T-helper 22 cell (primary cell): ENCODE results near the gene LY86.

Experiments used
- DNase-seq: peaks from one replicate; pipeline ENCODE4 v3.0.0-alpha.2; 2020; ENCODE audit warnings: low read depth

The LY86 gene

DNA sequence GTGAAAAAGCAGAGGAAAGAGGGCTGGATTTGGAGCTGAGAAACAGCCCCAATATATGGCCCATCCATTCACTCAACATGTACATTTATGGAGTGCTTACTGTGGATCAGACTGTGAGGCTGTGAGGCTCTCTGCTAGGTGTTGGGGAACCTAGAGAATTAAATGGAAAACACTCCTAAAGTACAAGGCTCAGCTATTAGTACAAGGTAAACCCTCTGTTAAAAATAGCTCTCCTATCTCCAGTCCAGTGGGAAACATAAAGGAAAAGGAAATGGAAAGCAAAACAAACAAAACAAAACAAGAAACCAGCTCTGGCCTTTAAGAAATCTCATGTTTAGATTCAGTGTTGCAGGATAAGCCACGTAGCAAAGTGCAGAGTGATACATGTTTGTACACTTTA, 35.0 kb downstream of the LY86 start:
- no peak for DNase-seq

DNA sequence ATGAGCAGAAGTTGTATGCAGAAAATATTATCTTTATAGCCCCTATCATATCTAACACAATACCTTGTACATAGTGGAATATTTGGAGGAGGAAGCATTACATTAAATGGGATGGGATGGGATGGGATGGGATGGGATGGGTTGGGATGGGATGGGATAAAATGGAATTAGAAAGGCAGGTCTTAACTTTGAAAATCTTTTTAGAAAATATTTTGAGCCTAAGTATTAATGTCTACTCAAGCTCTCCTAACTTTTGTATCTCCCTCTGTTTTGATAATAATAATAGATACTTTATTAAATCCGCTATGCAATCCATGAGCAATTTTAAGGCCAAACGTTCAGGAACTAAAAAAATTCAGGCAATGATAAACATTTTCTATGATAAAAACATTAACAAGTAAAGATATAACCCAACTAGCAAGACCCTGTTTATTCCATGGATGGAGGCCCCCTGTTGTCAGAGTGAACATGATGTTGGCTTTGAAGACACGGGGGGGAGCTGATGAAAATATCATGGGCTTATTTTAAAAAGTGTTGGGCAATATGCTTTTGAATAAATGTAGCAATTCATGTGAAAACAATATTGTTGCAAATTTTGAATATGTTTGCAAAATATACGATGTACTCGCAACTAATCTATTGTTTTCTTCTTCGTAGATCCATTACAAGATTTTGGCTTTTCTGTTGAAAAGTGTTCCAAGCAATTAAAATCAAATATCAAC, 35.9 kb downstream of the LY86 start:
- DNase-seq: no peak

DNA sequence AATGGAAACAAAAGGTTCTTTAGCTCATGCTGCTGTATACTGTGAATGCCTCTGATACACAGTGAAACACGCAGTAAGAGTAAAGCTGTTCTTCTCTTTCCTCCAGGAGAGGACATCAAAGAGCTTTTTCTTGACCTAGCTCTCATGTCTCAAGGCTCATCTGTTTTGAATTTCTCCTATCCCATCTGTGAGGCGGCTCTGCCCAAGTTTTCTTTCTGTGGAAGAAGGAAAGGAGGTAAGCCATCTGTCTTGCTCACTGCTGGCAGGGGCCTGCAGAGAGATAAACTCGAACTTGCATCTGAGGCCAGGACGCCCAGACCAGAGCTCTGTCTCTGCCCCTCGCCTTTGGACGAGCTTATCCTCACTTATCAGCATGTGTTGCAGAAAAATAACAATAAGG, 37.7 kb downstream of the LY86 start:
- DNase-seq: no peak

DNA sequence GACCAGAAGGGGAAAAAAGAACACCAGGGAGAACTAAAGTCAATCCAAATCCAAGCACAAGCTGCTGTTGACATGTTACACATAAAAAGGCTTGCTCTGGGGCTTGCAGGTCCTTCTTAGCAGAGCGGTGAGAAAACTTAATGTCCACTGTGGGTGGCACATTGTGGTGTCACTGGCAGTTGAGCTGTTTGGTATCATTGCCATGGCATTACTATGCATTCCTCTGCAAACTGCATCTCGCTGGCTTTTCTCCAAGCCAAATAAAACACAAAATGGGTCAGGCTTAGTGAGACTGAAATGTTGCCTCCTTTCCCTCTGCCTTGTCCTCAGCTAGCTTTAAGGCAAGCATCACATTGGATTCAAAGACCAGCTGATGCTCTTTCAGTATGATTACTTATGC, 40.9 kb downstream of the LY86 start:
- no peak for DNase-seq

DNA sequence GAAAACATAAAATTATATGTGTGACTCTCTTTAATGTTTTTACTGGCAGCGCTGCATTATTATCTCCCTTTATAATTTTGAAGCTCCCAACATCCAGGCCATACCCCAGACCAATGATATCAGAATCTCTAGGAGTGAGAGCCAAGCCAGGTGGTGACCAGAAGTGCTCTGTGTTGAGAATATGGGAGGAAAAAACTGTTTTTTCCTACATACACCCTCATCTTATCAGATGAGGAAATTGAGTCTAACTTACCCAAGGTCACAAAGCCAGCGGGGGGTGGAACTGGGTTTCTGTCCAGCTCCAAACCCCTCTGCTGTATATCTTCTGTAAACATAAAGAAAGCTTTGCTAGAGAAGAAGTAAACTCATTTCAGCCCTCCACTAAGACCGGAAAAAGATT, 42.5 kb downstream of the LY86 start:
- DNase-seq: no peak

DNA sequence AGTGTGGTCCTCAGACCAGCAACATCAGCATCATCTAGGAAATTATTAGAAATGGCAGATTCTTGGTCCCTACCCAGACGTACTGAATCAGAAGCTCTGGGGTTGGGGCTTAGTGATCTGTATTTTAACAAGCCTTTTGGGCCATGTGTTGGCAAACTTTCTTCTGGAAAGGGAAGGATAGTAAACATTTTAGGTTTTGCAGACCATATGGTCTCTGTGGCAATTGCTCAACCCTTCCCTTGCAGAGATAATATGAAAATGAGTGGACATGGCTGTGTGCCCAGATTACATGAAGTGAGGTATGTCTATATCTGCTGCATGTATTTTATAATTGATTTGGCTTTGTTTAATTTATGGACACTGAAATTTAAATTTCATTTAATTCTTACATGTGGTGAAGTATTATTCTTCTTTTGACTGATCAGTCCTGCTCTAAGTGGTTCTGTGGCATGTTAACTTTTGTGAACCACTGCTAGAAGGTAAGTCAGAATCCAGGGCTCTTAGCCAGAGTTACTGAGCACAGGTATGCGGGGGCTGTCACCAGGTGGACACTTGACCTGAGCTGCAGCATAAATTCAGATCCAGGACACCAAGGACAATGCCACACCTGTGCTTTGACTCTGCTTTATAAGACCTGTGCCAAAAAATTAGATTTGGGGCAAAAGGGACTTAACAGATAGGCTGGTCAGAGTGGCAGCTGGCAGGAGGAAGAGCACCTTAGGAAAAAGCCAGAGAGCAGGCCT, 43.2 kb downstream of the LY86 start:
- DNase-seq: no peak

DNA sequence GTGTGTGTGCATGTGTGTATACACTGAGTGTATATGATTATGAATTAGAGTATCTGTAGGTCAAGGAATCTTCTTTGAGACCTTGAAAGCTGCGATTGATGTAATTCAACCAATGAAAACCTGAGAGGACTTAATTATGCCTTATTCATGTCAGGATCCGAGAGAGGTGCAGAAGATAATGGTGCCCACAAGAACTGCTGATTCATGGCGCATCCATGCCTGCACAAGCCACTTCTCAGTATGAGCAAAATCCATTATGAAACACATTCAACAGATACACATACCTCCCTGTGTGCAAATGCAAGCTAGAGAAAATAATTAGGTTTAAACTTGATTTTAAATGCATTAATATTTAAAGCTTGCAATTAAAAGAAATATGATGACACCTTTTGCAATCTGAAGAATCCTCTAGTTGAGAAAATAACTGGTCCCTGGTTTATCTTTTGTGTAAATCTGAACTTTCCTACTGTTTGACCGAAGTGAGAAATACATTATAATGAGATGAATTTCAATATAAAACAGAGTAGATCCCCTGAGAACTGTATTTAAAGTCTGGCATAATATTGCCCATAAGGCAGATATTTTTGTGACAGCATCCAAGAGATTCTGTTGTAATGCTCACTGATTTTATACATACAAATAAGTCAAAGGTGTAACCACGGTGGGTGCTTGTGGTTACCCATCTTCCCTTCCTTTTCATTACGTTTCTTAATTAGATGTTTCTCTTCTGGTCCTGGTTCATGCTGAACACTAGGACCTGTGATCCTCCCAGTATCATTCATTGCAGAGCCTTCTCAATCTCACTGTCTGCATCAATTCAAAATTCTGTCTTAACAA, 45.6 kb downstream of the LY86 start:
- no peak for DNase-seq

DNA sequence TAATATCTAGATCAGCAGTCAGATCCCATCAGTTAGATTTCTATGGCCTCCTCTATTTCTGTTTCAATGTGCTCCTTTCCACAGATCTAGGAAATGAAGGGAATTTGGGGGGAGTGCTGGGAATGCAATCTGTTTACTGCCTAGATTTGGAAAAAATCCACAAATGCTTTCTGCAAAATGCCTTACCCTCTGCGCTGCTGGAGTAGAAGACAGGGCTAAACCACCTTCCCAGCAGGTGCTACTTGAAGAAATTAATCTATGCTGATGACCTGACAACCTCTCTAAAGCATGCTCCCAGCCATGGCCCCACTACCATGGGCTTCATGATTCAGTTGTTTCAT, 46.2 kb downstream of the LY86 start:
- no peak for DNase-seq

DNA sequence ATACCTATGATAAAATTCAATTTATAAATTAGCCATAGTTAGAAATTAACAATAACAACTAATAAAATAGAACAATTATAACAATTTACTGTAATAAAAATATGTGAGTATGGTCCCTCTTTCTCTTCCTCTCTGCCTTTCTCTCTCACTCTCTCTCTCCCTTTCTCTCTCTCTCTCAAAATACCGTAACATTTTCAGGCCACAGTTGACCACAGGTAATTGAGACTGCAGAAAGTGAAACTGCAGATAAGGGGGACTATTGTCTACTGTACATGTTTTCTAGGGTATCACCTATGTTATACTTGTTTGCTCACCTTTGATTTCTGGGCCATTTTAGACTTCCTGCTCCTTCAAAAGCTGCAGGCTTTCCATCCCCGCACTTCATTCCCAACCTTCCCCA, 46.8 kb downstream of the LY86 start:
- no peak for DNase-seq

DNA sequence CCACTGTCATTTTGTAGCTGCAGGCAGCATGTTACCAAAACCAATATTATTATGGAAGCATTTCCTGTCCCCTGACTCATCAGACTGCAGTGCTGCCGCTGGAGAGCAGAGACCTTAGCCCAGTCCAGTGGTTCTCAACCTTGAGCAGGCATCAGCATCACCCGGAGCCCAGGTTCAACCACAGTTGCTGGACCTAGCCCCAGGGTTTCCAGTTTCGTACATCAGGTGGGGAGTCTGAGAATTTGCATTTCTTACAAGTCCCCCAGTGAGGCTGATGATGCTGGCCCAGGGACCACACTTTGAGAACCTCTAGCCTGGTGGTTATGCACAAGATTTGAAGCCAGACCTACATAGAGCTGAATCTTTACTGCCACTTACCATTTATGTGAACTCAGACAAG, 47.3 kb downstream of the LY86 start:
- DNase-seq: no peak

DNA sequence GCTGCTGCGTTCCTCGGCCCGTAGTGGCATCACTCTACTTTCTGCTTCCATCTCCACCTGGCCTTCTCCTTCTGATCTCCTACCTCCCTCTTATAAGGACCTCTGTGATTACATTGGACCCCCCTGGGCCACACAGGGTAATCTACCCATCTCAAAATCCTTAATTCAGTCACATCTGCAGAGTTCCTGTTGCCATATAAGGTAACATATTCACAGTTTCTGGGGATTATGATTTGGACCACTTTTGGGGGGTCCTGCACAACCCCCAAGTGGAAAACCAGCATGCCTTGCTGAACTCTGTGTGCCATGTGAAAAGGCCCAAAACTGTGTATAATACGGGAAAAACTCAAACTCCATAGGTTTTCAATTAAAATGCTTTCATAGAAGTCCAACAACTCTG, 51.1 kb downstream of the LY86 start:
- no peak for DNase-seq

DNA sequence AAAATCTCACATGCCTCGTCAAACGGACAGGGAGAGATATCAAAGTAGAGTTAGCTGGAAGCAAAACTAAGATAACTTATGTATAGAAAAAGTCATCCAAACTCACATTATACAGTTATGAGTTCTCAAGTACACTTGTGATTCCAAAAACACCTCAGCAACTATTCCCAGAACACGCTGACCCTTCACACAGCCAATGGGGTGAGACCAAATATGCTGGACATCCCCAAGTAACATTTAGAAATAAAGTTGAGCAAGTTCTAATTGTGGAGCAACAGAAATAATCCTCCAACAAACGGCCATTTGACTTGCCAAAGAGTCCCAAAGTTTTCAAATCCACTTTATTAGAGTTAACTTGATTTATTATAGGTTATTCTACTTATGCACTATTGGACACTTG, 52.4 kb downstream of the LY86 start:
- no peak for DNase-seq

DNA sequence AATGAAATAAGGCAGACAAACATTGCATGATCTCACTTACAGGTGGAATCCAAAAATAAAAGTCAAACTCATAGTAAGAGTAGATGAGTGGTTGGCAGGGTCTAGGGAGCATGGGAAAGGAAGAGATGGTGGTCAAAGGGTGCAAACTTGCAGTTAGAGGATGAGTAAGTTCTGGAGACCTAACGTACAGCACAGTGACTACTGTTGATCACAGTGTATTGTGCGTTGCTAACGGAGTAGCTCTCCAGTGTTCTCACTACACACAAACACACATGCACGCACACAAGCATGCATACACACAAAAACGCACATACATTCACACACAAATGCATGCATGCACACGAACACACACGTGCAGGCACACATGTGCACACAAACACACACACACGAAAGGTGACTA, 54.9 kb downstream of the LY86 start:
- no peak for DNase-seq

DNA sequence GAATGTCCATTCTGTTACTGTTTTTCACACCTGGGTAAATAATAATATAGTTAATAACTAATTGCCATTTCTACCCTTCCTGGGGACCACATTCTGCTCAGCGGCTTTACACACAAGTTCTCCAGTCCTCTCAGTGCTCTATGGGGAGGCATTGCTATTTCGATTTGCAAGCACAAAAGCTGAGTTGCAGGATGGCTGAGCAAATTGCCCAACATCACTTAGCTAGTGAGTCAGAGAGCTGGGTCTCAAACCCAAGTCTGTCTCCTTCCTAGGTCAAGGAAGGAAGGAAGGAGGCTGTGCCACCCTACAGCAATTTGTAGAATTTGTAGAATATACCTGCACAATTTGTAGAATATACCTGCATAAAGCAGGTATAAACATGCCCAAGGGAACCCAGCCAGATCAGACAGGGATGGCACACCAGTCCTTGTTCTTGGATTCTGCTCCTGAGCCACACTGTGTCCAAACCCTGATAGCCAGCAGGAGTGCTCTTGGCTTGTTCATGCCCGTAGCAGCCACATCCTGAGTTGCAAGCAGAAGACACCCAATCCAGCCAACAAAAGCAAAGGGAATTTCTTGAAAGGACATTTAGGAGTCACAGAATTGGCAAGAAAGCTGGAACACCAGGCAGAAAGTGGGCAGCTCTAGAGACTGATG, 56.9 kb downstream of the LY86 start:
- no peak for DNase-seq

DNA sequence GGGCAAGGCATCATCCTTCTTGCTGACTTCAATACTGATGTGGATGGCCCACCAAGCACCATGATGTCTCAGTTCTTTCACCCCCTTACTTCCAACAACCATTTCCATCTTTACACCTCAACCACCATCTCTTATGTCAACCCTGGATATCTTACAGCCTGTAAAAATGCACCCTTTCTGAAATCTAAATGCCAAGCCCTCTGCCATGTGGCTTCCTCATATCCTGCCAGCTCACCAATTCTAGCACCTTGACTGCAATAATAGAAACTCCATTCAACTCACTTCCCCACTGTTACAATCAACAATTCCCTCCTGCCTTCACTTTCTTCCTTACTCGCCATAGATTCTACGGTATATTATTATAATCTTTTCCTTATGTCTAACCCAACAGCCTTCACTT, 57.9 kb downstream of the LY86 start:
- DNase-seq: no peak

DNA sequence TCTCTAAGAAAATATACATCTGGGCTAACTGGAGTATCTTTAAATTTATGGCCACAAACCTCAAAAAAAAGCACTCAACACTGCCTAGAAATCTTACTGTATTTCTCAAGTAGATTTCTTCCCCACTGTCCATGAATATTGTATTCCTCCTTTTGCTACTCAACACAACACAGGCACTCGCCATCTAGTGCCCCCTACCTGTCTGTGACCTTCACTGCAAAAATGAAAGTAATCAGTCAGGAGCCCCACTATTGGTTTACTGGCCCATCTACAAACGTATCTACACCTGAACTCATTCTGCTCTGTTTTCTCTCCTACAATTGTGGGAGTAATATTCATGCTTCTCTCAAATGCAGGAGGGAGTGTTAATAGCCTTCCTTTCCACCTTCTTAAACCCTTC, 58.3 kb downstream of the LY86 start:
- DNase-seq: no peak

DNA sequence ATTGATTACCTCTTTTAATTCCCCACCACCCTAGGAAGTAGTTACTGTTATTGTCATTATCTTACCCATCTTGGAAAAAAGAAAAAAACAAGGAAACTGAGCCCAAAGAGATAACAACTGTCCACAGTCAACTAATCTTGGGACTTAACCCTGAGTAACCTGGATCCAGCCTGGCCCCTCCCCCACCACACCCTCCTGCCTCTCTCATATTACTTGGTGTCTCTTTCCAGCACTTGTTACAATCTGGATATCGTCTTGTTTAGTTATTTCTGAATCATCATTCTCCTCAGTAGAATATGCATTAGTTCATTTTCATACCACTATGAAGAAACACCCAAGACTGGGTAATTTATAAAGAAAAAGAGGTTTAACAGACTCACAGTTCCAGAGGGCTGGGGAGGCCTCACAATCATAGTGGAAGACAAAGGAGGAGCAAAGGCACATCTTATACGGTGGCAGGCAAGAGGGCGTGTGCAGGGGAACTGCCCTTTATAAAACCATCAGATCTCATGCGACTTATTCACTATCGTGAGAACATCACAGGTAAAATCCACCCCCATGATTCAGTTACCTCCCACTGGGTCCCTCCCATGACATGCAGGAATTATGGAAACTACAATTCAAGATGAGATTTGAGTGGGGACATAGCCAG, 60.3 kb downstream of the LY86 start:
- DNase-seq: no peak

DNA sequence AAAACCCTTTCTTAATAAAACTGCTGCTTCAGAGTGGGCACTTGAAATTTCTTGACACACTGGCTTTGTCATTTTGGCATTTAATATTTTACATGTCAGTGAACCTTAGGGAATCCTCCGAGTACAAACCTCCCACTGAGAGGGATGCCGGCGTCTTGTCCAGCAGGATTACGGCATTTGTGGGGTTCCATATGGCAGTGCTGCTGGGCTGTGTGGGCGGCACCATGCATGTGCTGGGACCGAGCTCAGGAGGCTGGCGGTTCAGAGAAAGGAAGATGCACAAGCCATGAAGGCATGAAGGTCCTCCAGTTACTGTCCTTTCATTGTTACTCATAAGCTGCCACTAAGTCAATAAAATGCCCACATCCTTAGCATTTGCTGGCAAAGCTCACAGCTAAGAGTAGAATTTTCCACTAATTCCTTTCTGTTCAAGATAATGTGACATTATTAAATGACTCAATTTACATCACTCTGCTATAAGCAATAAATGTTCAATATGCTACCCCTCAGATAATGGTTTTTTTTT, 61.4 kb downstream of the LY86 start:
- DNase-seq: no peak

DNA sequence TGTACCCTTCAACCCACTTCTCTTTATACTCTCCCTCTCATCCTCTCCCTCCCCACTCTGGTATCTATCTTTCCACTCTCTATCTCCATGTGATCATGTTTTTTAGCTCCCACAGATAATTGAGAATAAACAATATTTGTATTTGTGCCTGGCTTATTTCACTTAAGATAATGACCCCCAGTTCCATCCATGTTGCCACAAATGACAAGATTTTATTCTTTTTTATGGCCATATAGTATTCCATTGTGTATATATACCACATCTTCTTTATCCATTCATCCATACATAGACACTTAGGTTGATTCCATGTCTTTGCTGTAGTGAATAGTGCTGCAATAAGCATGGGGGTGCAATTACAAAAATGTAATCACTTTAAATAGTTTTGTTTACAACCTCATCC, 62.3 kb downstream of the LY86 start:
- DNase-seq: no peak

DNA sequence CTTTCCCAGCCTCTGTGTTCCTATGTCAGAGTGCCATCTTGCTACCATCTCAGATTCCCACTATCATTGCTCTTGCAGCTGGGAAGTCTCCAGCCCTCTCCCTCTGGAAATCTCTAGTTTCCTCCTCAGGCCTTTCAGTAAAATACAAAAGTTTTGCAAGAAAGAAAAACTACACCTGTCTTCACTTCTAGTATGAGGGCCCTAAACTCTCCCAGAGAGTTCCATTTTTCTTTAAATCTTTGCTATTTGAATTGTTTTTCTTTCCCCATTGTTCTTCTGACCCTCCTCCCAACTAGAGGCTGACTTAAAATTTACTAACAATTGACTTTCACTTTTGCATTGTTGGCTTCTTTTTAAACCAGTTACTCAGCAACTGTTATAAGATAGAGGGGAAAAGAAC, 62.8 kb downstream of the LY86 start:
- DNase-seq: no peak

DNA sequence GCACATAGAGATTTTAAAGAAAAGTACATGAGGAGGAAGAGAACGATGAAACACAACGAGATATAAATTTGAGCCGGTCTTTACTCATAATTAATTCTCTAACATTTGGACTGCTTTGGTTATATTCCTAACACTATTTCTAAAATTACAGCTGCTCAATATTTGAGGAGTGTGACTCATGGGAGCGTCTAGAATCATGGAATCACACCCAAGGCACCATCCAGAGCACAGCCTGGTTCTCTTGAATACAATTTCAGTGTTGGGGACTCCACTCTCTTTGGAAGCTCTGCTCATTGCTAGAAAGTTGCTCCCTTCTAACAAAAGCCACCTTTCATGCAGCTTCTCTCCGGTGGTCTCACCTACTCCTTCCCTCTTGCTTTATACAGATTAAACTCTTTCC, 64.4 kb downstream of the LY86 start:
- DNase-seq: no peak
